ENCODE data around the gene ALCAM. TPM values are rescaled to one million over a fixed set of nuclear protein-coding genes. Genes with fewer than 3 reads are reported as not detected.

ALCAM gene
- total RNA-seq, 4 donors from 2014 or later: 7.3 to 249 (median 26.8) TPM

GRCh38 chr3:105436687-105437086, 70.0 kb downstream of the ALCAM start:
- TF ChIP-seq CTCF (IDR thresholded peaks at IDR 0.05; ENCODE audit: low read depth): no peak

- no peak for TF ChIP-seq CTCF (IDR thresholded peaks at IDR 0.05; ENCODE audit: low read depth)
These were observed 73.4 kb downstream of the ALCAM start for GRCh38 chr3:105440113-105440512.

- no peak for TF ChIP-seq CTCF (IDR thresholded peaks at IDR 0.05; ENCODE audit: low read depth)
These were observed 78.0 kb downstream of the ALCAM start for GRCh38 chr3:105444725-105445124.

GRCh38 chr3:105448338-105448982, 81.8 kb downstream of the ALCAM start:
- no peak for TF ChIP-seq CTCF (IDR thresholded peaks at IDR 0.05; ENCODE audit: low read depth)

- TF ChIP-seq CTCF (IDR thresholded peaks at IDR 0.05; ENCODE audit: low read depth): no peak
These were observed 82.7 kb downstream of the ALCAM start for GRCh38 chr3:105449414-105449813.

- TF ChIP-seq CTCF (IDR thresholded peaks at IDR 0.05; ENCODE audit: low read depth): no peak
These were observed 89.3 kb downstream of the ALCAM start for GRCh38 chr3:105456017-105456416.

GRCh38 chr3:105458518-105459215, 92.0 kb downstream of the ALCAM start:
- TF ChIP-seq CTCF (IDR thresholded peaks at IDR 0.05; ENCODE audit: low read depth): no peak

All from subcutaneous adipose tissue (tissue), 4 donors.